HG03064 (cell line): ENCODE data around the gene YAP1.

ENCODE experiments used
- ATAC-seq: cut with Tn5 transposase; IDR thresholded peaks from one replicate; pipeline ENCODE4 v1.9.1; 2021; ENCODE audit warnings: low read depth; ENCODE audit not compliant: unreplicated experiment

The YAP1 gene

DNA sequence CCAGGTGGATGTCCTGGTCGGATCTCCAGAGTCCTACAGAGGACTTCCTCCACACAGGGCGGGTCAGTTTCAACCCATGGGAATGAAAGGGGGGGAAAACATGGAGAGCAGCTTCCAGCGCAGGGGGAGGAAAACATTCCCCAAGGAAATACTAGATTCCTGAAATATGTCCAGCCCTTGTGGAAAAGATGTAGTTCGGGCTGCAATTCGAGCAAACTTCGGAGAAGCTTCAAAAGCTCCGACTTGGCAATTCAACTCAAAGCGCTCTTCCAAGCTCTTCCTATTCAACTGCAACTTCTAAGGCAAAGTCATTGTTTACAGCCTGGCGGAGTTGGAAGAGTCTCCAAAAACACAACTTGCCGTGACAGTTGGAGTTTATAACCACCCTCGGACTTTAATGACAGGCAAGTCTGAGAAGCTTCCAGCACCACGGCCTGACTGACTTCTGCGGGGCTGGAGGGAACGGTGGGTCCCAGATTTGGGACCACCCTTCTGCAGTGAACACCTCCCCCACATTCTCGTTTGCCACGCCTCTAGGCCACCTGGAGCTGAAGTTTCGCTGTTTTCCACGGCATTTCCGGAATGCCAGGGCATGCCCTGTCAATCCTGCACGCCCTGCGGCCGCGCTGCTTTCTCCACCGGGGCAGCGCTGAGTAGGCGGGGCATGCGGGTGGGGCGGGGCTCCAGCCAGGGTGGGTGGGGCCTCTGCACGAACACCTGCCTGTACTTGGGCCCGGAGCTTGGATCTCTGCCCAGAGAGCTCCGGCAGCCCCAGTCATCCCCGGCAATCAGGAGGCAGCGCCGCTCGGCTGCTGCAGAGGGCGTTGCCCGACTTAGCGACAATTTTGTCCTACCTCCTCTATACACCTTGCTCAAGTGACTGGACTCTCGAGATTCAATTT, 158.1 kb downstream of the YAP1 start:
- peak; percentile 98 for ATAC-seq

DNA sequence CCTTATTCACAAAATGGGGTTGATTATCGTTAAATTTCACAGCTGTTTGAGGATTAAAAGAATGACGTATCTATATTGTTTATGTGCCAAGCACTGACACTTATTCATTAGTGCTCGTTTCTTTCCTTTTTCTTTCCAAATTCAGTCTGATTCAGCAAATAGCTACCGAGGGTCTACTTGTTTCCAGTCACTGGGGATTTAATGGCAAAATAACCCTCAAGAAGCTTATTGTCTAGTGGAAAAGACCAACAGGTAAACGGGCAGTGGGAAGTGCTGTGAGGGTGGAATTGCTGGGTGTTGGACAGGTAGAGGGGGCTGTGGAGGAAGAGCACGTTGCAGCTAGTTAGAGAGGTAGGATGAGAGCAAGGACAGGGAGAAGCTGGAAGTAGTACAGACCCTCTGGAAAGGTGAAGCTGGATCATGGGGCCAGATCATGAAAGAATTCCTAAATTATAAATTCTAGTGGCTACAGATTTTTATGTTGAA, 158.8 kb downstream of the YAP1 start:
- ATAC-seq, result no peak

DNA sequence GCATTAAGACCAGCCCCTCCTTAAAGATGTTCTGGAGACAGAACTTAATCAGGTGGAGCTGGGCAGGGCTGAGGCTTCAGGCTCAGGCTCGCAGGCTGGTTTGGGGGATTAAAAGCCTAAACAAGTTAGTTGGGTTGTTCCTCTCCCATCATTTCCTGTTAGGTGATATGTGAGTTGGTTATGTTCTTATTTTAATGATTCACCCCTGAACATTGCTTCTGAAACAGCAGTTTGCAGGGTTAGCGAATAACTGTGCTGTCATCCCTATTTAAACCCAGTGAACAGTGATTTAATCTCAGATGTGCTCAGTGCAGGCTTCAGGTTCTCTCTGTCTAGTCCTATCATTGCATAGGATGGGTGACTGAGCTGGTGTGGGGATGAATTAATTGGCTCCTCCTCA, 159.7 kb downstream of the YAP1 start:
- ATAC-seq, result no peak

DNA sequence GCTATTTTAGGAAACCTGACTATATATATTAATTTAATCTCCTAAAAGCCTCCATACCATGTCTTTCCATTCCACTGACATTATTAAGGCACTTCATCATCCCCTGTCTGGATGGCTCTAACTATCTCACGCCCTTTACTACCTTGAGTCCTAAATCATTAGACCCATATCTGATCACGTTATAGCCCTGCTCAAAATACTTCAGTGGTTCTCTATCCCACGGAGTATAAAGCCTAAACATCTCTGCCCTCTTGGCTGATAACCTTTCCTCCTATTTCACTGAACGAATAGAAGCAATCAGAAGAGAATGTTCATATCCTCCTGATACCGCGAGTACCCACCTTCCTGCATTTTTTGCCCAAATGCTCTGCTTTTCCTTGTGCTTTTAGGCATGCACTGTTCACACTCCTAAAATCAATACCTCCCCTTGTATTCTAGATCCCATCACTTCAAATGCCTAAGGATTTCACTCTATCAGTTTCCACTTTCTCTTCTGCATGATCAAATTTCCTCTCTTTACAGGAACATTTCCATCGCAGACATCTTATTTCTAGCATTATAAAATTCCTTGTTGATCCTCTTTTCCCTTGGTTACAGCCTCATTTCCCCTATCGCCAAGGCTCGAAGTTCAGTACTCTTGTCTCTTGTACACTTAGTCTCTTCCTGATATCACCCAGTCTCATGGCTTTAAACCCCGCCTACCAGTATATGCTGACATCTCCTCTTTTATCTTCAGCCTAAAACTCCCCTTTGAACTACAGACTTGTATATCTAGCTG, 162.0 kb downstream of the YAP1 start:
- ATAC-seq, result no peak

DNA sequence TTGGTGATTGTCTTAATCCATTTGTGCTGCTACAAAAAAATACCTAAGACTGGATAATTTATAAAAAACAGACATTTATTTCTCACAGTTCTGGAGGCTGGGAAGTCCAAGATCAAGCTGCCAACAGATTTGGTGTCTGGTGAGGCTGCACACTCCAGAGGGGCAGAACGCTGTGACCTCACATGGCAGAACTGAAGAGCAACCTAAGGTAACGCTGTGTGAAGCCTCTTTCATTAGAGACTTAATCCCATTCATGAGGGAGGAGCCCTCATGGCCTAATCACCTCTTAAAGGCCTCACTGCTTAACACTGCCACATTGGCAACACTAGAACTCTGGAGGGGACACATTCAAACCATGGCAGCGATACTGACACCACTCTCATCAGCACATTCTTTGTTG, 164.4 kb downstream of the YAP1 start:
- ATAC-seq, result no peak

DNA sequence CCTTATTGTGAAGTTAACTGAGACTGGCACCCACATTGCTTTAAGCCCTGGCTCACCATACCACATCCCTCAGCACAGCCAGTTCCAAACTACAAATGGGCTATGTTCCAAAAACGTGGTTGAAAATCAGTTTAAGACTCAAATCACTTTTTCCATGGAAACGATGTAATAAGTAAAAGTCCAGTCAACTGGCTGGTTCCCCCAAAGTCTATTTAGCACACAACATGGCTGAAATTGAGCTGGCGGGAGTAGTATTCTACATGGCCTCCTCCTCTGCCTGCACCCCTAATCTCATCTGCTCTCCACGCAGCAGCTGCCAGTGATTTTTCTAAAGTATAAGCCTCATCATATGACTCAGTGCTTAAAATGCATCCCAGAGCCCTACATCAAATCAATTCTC, 166.1 kb downstream of the YAP1 start:
- ATAC-seq, result no peak

DNA sequence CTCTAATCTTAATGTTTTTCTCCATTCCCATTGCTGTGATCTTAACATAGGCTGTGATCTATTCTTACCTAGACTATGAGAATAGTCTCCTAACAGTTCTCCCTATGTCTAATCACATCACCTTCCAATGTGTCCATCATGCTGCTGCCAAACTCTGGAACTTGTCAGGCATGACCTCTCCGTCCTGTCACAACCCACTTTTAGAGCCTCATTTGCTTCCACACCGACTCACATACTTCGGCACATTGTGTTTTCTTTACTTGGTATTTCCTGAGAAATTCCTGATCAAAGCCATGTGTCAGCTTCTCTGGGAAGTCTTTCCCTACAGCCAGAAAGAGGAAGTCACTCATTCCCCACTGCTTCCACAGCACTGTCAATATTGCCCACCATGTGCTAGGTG, 166.5 kb downstream of the YAP1 start:
- ATAC-seq, result no peak

DNA sequence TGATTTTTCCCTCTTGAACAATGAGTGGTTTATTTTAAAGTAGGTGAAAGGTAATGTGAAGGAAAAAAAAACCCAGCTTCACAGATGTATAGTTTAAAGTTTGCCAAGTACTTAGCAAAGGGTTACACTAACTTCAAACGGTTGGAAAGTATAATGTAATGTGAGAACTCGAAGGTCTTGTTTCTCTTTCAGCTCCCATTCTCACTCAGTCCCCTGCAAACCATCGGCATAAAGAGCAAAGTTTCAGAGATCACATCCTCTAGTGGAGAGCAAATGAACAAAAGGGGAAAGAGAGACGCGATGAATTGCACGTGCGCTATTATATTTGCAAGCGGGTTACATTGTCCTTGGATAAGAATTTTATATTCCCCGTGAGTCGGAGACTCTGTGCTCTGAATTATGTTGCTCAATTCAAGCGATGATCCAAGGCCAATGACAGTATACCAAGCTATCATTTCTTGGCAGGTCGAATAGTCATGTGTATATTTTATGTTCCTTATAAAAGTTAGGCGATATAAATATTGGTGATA, 169.5 kb downstream of the YAP1 start:
- peak; percentile 97 for ATAC-seq

DNA sequence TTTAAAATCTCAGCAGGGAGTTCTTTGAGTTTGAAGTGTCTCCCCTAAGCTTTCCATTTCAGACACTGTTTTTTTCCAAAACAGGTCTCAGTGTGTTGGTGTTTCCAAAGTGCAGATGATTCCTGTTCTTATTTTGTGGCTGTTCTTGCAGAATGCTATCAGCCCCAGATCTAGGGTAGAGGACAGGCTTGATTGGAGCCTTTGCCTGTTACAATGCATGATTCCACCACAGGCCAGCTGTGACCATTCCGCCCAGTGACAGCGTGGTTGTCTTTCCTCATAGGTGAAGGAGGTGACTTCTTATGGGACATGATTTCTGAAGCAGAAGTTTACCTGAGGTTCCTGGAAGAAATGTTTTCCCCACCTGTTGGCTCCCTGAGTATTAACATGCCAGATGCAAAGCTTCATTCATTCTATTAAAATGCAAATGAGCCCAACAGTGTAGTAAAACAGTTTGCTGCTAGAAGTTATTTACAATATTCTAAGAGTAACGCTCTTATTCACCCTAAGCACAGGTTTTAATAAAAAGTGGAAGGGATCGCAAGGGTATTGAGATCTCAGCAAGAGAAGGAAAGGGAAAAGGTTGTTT, 170.1 kb downstream of the YAP1 start:
- no peak for ATAC-seq
